ENCODE data around the gene EIF4H.

GRCh38 chr7:74138334-74138867 lies 35.8 kb upstream of the EIF4H start:
- no peak for TF ChIP-seq CTCF (IDR thresholded peaks at IDR 0.05)
- no peak for TF ChIP-seq EZH2 (IDR thresholded peaks at IDR 0.05; ENCODE audit: borderline replicate concordance, insufficient read depth, low read depth, low read length, poor library complexity, severe bottlenecking)

Measured in B cell (primary cell).